Breast epithelium (tissue), 4 donors: ENCODE measurements around the gene YIPF3. TPM values are rescaled to one million over a fixed set of nuclear protein-coding genes. Genes with fewer than 3 reads are reported as not detected.

Experiments used
- DNase-seq, 2 donors: peaks; one replicate each; pipeline ENCODE4 v3.0.0-alpha.2; 2019; ENCODE audit warnings: low spot score in 2 of 2
- H3K27ac ChIP-seq, 2 donors: fragments of 200-600 bp; sonication (generic) in 1 of 2; one replicate each; pipeline ENCODE4 v1.5.1; 2016 to 2019; ENCODE audit warnings: mild to moderate bottlenecking in 1 of 2
- H3K27me3 ChIP-seq, 2 donors: fragments of 200-600 bp; sonication (generic) in 1 of 2; one replicate each; pipeline versions ENCODE4 v1.5.1 to v1.6.0; 2017 to 2019; ENCODE audit warnings: control low read depth in 1 of 2, mild to moderate bottlenecking in 1 of 2
- H3K36me3 ChIP-seq: fragments of 200-600 bp; one replicate; pipeline ENCODE4 v1.5.1; 2019
- H3K4me1 ChIP-seq, 2 donors: fragments of 200-600 bp; sonication (generic); one replicate each; pipeline ENCODE4 v1.5.1; 2016 to 2019; ENCODE audit warnings: control low read depth in 1 of 2
- H3K4me3 ChIP-seq, 3 donors: fragments of 200-600 bp; sonication (generic); 1 replicate in 2 of 3; 2 replicates in 1 of 3; pipeline ENCODE4 v1.5.1; 2016 to 2019; ENCODE audit warnings: mild to moderate bottlenecking in 3 of 3, moderate library complexity in 2 of 3
- H3K9me3 ChIP-seq, 2 donors: fragments of 200-600 bp; sonication (generic) in 1 of 2; one replicate each; pipeline ENCODE4 v1.5.1; 2016 to 2019; ENCODE audit warnings: control low read depth in 1 of 2
- CTCF ChIP-seq, 3 donors: fragments of 450-650 bp; IDR thresholded peaks; one replicate each; pipeline ENCODE4 v1.5.1; 2016 to 2017; ENCODE audit warnings: antibody characterized with exemption in 3 of 3, mild to moderate bottlenecking in 3 of 3, moderate library complexity in 3 of 3
- POLR2A ChIP-seq: fragments of 450-650 bp; IDR thresholded peaks from one replicate; pipeline ENCODE4 v1.6.1; 2016; ENCODE audit warnings: antibody characterized with exemption, mild to moderate bottlenecking, moderate library complexity
- POLR2AphosphoS5 ChIP-seq, 3 donors: sonication (generic); formaldehyde crosslinking; IDR thresholded peaks; one replicate each; pipeline ENCODE4 v1.6.1; 2017; ENCODE audit warnings: antibody characterized with exemption in 3 of 3
- intact Hi-C: fragments of 100-400 bp; cut with DNase I; formaldehyde crosslinking; loops from one replicate; pipeline ENCODE4 v1.15.1; 2023; ENCODE audit warnings: low total_unique reads
- total RNA-seq, 3 donors: library from RNA; depleted of rRNA; stranded (reverse); fragments of >200 nt; gene quantifications; one replicate each; pipeline ENCODE4 v1.1.0, GENCODE V29; 2016

YIPF3 gene
- total RNA-seq, 3 donors from 2014 or later: 89.5 to 100 (median 96.2) TPM

- Histone ChIP-seq H3K4me1 (peaks cover 14 to 15% of the 10 kb centered on the region in 2 donors), H3K9me3 (no peaks in the 10 kb centered on the region), H3K27me3 (no peaks in the 10 kb centered on the region), H3K27ac (peak overlapping the region; percentile 89 to 94), H3K36me3 (peaks cover 16% of the 10 kb centered on the region), H3K4me3 (peak overlapping the region; percentile 91 to 98 (median 95))
- DNase-seq: no peak
- intact Hi-C loops: no loop called here
- TF ChIP-seq CTCF (IDR thresholded peaks at IDR 0.05) (no peak), POLR2AphosphoS5 (IDR thresholded peaks at IDR 0.05) (no peak), POLR2A (no peak)
These were observed 394 bp downstream of the YIPF3 start for GRCh38 chr6:43516367-43516696.

GRCh38 chr6:43515808-43516207 lies 918 bp downstream of the YIPF3 start:
- H3K4me1 ChIP-seq: peaks cover 14 to 15% of the 10 kb centered on the region in 2 donors
- no peaks in the 10 kb centered on the region for H3K27me3 ChIP-seq
- H3K36me3 ChIP-seq: peaks cover 16% of the 10 kb centered on the region
- DNase-seq: no peak
- intact Hi-C loops: no loop called here
- H3K9me3 ChIP-seq: no peaks in the 10 kb centered on the region
- peak overlapping the region in 1 of 2 donors; percentile 94 for H3K27ac ChIP-seq
- peak overlapping the region; percentile 91 to 98 (median 95) for H3K4me3 ChIP-seq
- TF ChIP-seq CTCF (IDR thresholded peaks at IDR 0.05) (no peak), POLR2AphosphoS5 (IDR thresholded peaks at IDR 0.05) (no peak), POLR2A (no peak)

GRCh38 chr6:43511824-43512415 lies 4.8 kb downstream of the YIPF3 start:
- H3K4me3 ChIP-seq: no peak overlapping the region
- no peaks in the 10 kb centered on the region for H3K9me3 ChIP-seq
- peaks cover 16% of the 10 kb centered on the region for H3K36me3 ChIP-seq
- DNase-seq: no peak
- intact Hi-C loops: no loop called here
- peaks cover 11 to 15% of the 10 kb centered on the region in 2 donors for H3K4me1 ChIP-seq
- no peak overlapping the region for H3K27ac ChIP-seq
- no peaks in the 10 kb centered on the region for H3K27me3 ChIP-seq
- TF ChIP-seq CTCF (IDR thresholded peaks at IDR 0.05): no peak
- TF ChIP-seq POLR2A: no peak
- TF ChIP-seq POLR2AphosphoS5 (IDR thresholded peaks at IDR 0.05): no peak

- peaks cover 16% of the 10 kb centered on the region for H3K36me3 ChIP-seq
- no peaks in the 10 kb centered on the region for H3K27me3 ChIP-seq
- no peak for DNase-seq
- no peaks in the 10 kb centered on the region for H3K9me3 ChIP-seq
- H3K27ac ChIP-seq: peak overlapping the region; percentile 49 to 72
- intact Hi-C loops: no loop called here
- H3K4me1 ChIP-seq: peaks cover 8 to 12% of the 10 kb centered on the region in 2 donors
- no peak for TF ChIP-seq CTCF (IDR thresholded peaks at IDR 0.05)
- TF ChIP-seq POLR2A: no peak
- TF ChIP-seq POLR2AphosphoS5 (IDR thresholded peaks at IDR 0.05): no peak
- peak overlapping the region; percentile 60 to 76 (median 68) for H3K4me3 ChIP-seq
These were observed 5.9 kb downstream of the YIPF3 start for GRCh38 chr6:43510827-43511163.

- peak within 1 kb of the TSS; percentile 60 to 76 (median 68) for H3K4me3 ChIP-seq
- TF ChIP-seq POLR2A (no peak), POLR2AphosphoS5 (IDR thresholded peaks at IDR 0.05) (peak in 1 of 3 donors; percentile 61)
- DNase-seq: peak; percentile 67 to 75
- intact Hi-C loops: loop anchor here (10.0 kb wide), 2 partner anchors 55 to 145 kb away; partner anchors contain the start of genes DLK2 and ZNF318
- H3K27ac ChIP-seq: peak within 1 kb of the TSS; percentile 49 to 72
- no peaks in the 10 kb centered on the region for H3K9me3 ChIP-seq
- H3K4me1 ChIP-seq: peaks cover 2 to 6% of the 10 kb centered on the region in 2 donors
- no peaks in the 10 kb centered on the region for H3K27me3 ChIP-seq
- H3K36me3 ChIP-seq: peaks cover 16% of the 10 kb centered on the region
These were observed 6.5 kb downstream of the YIPF3 start, which contains the start of gene LRRC73 for GRCh38 chr6:43509984-43510826. LRRC73 (minus strand) TSS chr6:43510346; CDS start chr6:43509785, 561 bp downstream.
